C4-2B (cell line): ENCODE measurements around the gene MAPK7.

Experiments used
- ZFX ChIP-seq: fragments of 450-650 bp; IDR thresholded peaks from 2 replicates; pipeline ENCODE4 v1.6.1; 2017
- TF ChIP-seq, protein P1 (sequence below): fragments of 450-650 bp; conservative IDR thresholded peaks from 2 replicates; pipeline ENCODE4 v1.5.1; 2017; ENCODE audit warnings: mild to moderate bottlenecking

DNA sequence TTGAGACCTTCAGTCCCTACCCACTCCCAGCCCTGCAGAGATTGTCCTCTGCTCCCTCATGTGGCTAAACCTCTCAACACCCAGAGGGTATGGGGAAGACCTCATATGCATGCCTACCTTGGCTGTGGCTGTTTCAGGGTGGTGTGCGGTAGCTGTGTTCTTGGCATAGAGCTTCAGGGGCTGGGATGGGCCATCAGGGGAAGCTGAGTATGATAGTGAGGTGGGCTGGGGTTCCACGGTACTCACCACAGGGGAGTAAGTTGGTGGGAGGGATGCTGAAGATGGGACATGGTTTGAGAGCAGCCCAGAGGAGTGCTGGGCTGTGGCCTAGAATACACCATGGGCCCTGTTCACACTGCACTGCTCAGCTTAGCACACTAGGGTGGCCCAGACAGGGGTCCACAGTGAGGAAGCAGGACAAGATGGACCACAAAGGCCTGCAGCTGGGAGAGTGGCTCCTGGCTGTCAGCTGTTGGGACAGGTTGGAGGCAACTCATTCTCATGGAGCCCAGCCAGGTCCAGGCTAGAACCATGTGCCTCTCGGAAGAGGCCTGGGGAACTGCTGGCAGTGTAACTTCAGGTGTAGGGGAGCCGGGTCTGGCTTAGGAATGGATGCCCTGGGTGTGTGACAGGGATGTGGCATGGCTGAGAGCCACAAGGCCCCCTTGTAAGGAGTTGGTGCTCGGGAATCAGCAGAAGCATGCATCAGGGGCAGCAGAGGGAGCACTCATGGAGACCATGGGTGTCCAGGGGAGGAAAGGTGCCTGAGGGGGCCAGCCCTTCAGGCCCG, 5.6 kb downstream of the MAPK7 start:
- TF ChIP-seq, protein P1, sequence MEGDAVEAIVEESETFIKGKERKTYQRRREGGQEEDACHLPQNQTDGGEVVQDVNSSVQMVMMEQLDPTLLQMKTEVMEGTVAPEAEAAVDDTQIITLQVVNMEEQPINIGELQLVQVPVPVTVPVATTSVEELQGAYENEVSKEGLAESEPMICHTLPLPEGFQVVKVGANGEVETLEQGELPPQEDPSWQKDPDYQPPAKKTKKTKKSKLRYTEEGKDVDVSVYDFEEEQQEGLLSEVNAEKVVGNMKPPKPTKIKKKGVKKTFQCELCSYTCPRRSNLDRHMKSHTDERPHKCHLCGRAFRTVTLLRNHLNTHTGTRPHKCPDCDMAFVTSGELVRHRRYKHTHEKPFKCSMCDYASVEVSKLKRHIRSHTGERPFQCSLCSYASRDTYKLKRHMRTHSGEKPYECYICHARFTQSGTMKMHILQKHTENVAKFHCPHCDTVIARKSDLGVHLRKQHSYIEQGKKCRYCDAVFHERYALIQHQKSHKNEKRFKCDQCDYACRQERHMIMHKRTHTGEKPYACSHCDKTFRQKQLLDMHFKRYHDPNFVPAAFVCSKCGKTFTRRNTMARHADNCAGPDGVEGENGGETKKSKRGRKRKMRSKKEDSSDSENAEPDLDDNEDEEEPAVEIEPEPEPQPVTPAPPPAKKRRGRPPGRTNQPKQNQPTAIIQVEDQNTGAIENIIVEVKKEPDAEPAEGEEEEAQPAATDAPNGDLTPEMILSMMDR = no peak
- no peak for TF ChIP-seq ZFX
